Measurements from ENCODE around the gene EXOC8.
A peak's percentile ranks its signal among the peaks of the same experiment; 100 is the strongest.

EXOC8 gene

GRCh38 chr1:231338270-231339128, 847 bp upstream of the EXOC8 start, which contains the start of gene SPRTN:
TSS of gene SPRTN (plus strand) at chr1:231338293. CDS start at chr1:231338384, 91 bp downstream.
- DNase-seq, result peak; percentile 11 to 53 (median 44)
- H3K27me3 ChIP-seq (replicated peaks in 2 of 5; ENCODE audit: control insufficient read depth in 4 of 5, insufficient read depth in 5 of 5, low read length in 4 of 5), result no peaks in the 10 kb centered on the region
- WGBS (ENCODE audit: insufficient coverage), result 0% methylated on average over 22 of the region's 43 CpGs
- ChIA-PET POLR2A (no interaction called here), CTCF (interaction anchor here (1.1 to 2.3 kb wide), 4 partner anchors 11 to 23 kb away, joined by 3 to 16 read pairs (median 4); no protein-coding TSS in a partner anchor)
- H3K9me3 ChIP-seq (ENCODE audit: control extremely low read depth in 1 of 5, control insufficient read depth in 4 of 5, insufficient read depth in 2 of 5, low read depth in 1 of 5, low read length in 4 of 5), result no peaks in the 10 kb centered on the region
- H3K27ac ChIP-seq (ENCODE audit: insufficient read depth in 1 of 2, low read depth in 1 of 2, low read length in 2 of 2, poor library complexity in 1 of 2, severe bottlenecking in 2 of 2), result peak within 1 kb of the TSS; percentile 99
- H3K36me3 ChIP-seq (ENCODE audit: control insufficient read depth in 4 of 4, insufficient read depth in 4 of 4, low read length in 3 of 4), result peaks cover 2 to 13% (median 4%) of the 10 kb centered on the region in 4 experiments
- peak within 1 kb of the TSS; percentile 89 to 100 (median 99) for H3K4me3 ChIP-seq (ENCODE audit: control insufficient read depth in 1 of 7, extremely low read depth in 1 of 7, insufficient read depth in 4 of 7, low read depth in 2 of 7, low read length in 6 of 7)
- H3K4me1 ChIP-seq (ENCODE audit: control extremely low read depth in 1 of 4, control insufficient read depth in 4 of 4, insufficient read depth in 4 of 4, low read length in 3 of 4), result peaks cover 28 to 50% (median 44%) of the 10 kb centered on the region in 4 experiments

- H3K4me3 ChIP-seq (ENCODE audit: control insufficient read depth in 1 of 7, extremely low read depth in 1 of 7, insufficient read depth in 4 of 7, low read depth in 2 of 7, low read length in 6 of 7), result peak overlapping the region; percentile 89 to 100 (median 99)
These were observed 595 bp downstream of the EXOC8 start for GRCh38 chr1:231337043-231337471.

GRCh38 chr1:231335663-231336602, 1.7 kb downstream of the EXOC8 start:
- Histone ChIP-seq H3K4me1 (ENCODE audit: control extremely low read depth in 1 of 4, control insufficient read depth in 4 of 4, insufficient read depth in 4 of 4, low read length in 3 of 4) (peaks cover 28 to 52% (median 44%) of the 10 kb centered on the region in 4 experiments), H3K27me3 (replicated peaks in 2 of 5; ENCODE audit: control insufficient read depth in 4 of 5, insufficient read depth in 5 of 5, low read length in 4 of 5) (no peaks in the 10 kb centered on the region), H3K4me3 (ENCODE audit: control insufficient read depth in 1 of 7, extremely low read depth in 1 of 7, insufficient read depth in 4 of 7, low read depth in 2 of 7, low read length in 6 of 7) (peak overlapping the region in 6 of 7 experiments; percentile 89 to 100 (median 99)), H3K9me3 (ENCODE audit: control extremely low read depth in 1 of 5, control insufficient read depth in 4 of 5, insufficient read depth in 2 of 5, low read depth in 1 of 5, low read length in 4 of 5) (no peaks in the 10 kb centered on the region), H3K36me3 (ENCODE audit: control insufficient read depth in 4 of 4, insufficient read depth in 4 of 4, low read length in 3 of 4) (peaks cover 0 to 11% (median 2%) of the 10 kb centered on the region in 4 experiments), H3K27ac (ENCODE audit: insufficient read depth in 1 of 2, low read depth in 1 of 2, low read length in 2 of 2, poor library complexity in 1 of 2, severe bottlenecking in 2 of 2) (peak overlapping the region in 1 of 2 experiments; percentile 39)
- WGBS (ENCODE audit: insufficient coverage), result 94% methylated on average over 20 of the region's 21 CpGs
- DNase-seq, result no peak
- ChIA-PET POLR2A (no interaction called here), CTCF (interaction anchor here (0.8 to 1.3 kb wide), 5 partner anchors 8 to 266 kb away, joined by 3 to 5 read pairs (median 3); no protein-coding TSS in a partner anchor)

More at GRCh38 chr1:231337043-231337471, 595 bp downstream of the EXOC8 start:
- Histone ChIP-seq H3K9me3 (ENCODE audit: control extremely low read depth in 1 of 5, control insufficient read depth in 4 of 5, insufficient read depth in 2 of 5, low read depth in 1 of 5, low read length in 4 of 5) (no peaks in the 10 kb centered on the region), H3K36me3 (ENCODE audit: control insufficient read depth in 4 of 4, insufficient read depth in 4 of 4, low read length in 3 of 4) (peaks cover 2 to 11% (median 3%) of the 10 kb centered on the region in 4 experiments), H3K27me3 (replicated peaks in 2 of 5; ENCODE audit: control insufficient read depth in 4 of 5, insufficient read depth in 5 of 5, low read length in 4 of 5) (no peaks in the 10 kb centered on the region), H3K4me1 (ENCODE audit: control extremely low read depth in 1 of 4, control insufficient read depth in 4 of 4, insufficient read depth in 4 of 4, low read length in 3 of 4) (peaks cover 28 to 52% (median 44%) of the 10 kb centered on the region in 4 experiments), H3K27ac (ENCODE audit: insufficient read depth in 1 of 2, low read depth in 1 of 2, low read length in 2 of 2, poor library complexity in 1 of 2, severe bottlenecking in 2 of 2) (peak overlapping the region; percentile 99)
- ChIA-PET POLR2A (interaction anchor here (0.5 kb wide), 1 partner anchor 96 kb away, joined by 6 read pairs; no protein-coding TSS in a partner anchor), CTCF (interaction anchor here (0.8 to 1.3 kb wide), 3 partner anchors 9 to 265 kb away, joined by 3 to 5 read pairs (median 3); no protein-coding TSS in a partner anchor)
- DNase-seq, result no peak
- WGBS (ENCODE audit: insufficient coverage), result under 1% methylated on average over 32 of the region's 32 CpGs

- CTCF ChIA-PET, result interaction anchor here (1.2 to 1.3 kb wide), 2 partner anchors 19 to 550 kb away, joined by 3 to 7 read pairs; no protein-coding TSS in a partner anchor
- Histone ChIP-seq H3K27me3 (replicated peaks in 2 of 5; ENCODE audit: control insufficient read depth in 4 of 5, insufficient read depth in 5 of 5, low read length in 4 of 5) (no peaks in the 10 kb centered on the region), H3K36me3 (ENCODE audit: control insufficient read depth in 4 of 4, insufficient read depth in 4 of 4, low read length in 3 of 4) (peaks cover 0 to 11% (median 2%) of the 10 kb centered on the region in 4 experiments), H3K4me3 (ENCODE audit: control insufficient read depth in 1 of 7, extremely low read depth in 1 of 7, insufficient read depth in 4 of 7, low read depth in 2 of 7, low read length in 6 of 7) (peak overlapping the region in 2 of 7 experiments; percentile 31 to 89), H3K27ac (ENCODE audit: insufficient read depth in 1 of 2, low read depth in 1 of 2, low read length in 2 of 2, poor library complexity in 1 of 2, severe bottlenecking in 2 of 2) (no peak overlapping the region), H3K9me3 (ENCODE audit: control extremely low read depth in 1 of 5, control insufficient read depth in 4 of 5, insufficient read depth in 2 of 5, low read depth in 1 of 5, low read length in 4 of 5) (no peaks in the 10 kb centered on the region), H3K4me1 (ENCODE audit: control extremely low read depth in 1 of 4, control insufficient read depth in 4 of 4, insufficient read depth in 4 of 4, low read length in 3 of 4) (peaks cover 28 to 52% (median 44%) of the 10 kb centered on the region in 4 experiments)
- DNase-seq, result no peak
- WGBS (ENCODE audit: insufficient coverage), result 100% methylated on average over 1 of the region's 6 CpGs
- POLR2A ChIA-PET, result no interaction called here
These were observed 2.7 kb downstream of the EXOC8 start for GRCh38 chr1:231334952-231335351.

GRCh38 chr1:231334079-231334666, 3.5 kb downstream of the EXOC8 start:
- peak overlapping the region in 4 of 7 experiments; percentile 2 to 45 (median 4) for H3K4me3 ChIP-seq (ENCODE audit: control insufficient read depth in 1 of 7, extremely low read depth in 1 of 7, insufficient read depth in 4 of 7, low read depth in 2 of 7, low read length in 6 of 7)

GRCh38 chr1:231332761-231333160, 4.9 kb downstream of the EXOC8 start:
- Histone ChIP-seq H3K4me3 (ENCODE audit: control insufficient read depth in 1 of 7, extremely low read depth in 1 of 7, insufficient read depth in 4 of 7, low read depth in 2 of 7, low read length in 6 of 7) (no peak overlapping the region), H3K9me3 (ENCODE audit: control extremely low read depth in 1 of 5, control insufficient read depth in 4 of 5, insufficient read depth in 2 of 5, low read depth in 1 of 5, low read length in 4 of 5) (no peaks in the 10 kb centered on the region), H3K36me3 (ENCODE audit: control insufficient read depth in 4 of 4, insufficient read depth in 4 of 4, low read length in 3 of 4) (peaks cover 0 to 11% (median 2%) of the 10 kb centered on the region in 4 experiments), H3K4me1 (ENCODE audit: control extremely low read depth in 1 of 4, control insufficient read depth in 4 of 4, insufficient read depth in 4 of 4, low read length in 3 of 4) (peaks cover 23 to 37% (median 32%) of the 10 kb centered on the region in 4 experiments), H3K27me3 (replicated peaks in 2 of 5; ENCODE audit: control insufficient read depth in 4 of 5, insufficient read depth in 5 of 5, low read length in 4 of 5) (no peaks in the 10 kb centered on the region), H3K27ac (ENCODE audit: insufficient read depth in 1 of 2, low read depth in 1 of 2, low read length in 2 of 2, poor library complexity in 1 of 2, severe bottlenecking in 2 of 2) (no peak overlapping the region)
- WGBS (ENCODE audit: insufficient coverage), result no CpG with 5 or more reads among the region's 1 CpG
- ChIA-PET POLR2A (no interaction called here), CTCF (interaction anchor here (1.4 kb wide), 1 partner anchor 19 kb away, joined by 5 read pairs; no protein-coding TSS in a partner anchor)
- DNase-seq, result no peak

More at GRCh38 chr1:231334079-231334666, 3.5 kb downstream of the EXOC8 start:
- Histone ChIP-seq H3K9me3 (ENCODE audit: control extremely low read depth in 1 of 5, control insufficient read depth in 4 of 5, insufficient read depth in 2 of 5, low read depth in 1 of 5, low read length in 4 of 5) (no peaks in the 10 kb centered on the region), H3K27me3 (replicated peaks in 2 of 5; ENCODE audit: control insufficient read depth in 4 of 5, insufficient read depth in 5 of 5, low read length in 4 of 5) (no peaks in the 10 kb centered on the region), H3K36me3 (ENCODE audit: control insufficient read depth in 4 of 4, insufficient read depth in 4 of 4, low read length in 3 of 4) (peaks cover 0 to 11% (median 2%) of the 10 kb centered on the region in 4 experiments), H3K4me1 (ENCODE audit: control extremely low read depth in 1 of 4, control insufficient read depth in 4 of 4, insufficient read depth in 4 of 4, low read length in 3 of 4) (peaks cover 24 to 45% (median 39%) of the 10 kb centered on the region in 4 experiments), H3K27ac (ENCODE audit: insufficient read depth in 1 of 2, low read depth in 1 of 2, low read length in 2 of 2, poor library complexity in 1 of 2, severe bottlenecking in 2 of 2) (no peak overlapping the region)
- ChIA-PET POLR2A (no interaction called here), CTCF (interaction anchor here (1.2 to 1.3 kb wide), 3 partner anchors 19 to 551 kb away, joined by 3 to 7 read pairs (median 3); no protein-coding TSS in a partner anchor)
- WGBS (ENCODE audit: insufficient coverage), result 80% methylated on average over 1 of the region's 1 CpG
- DNase-seq, result no peak

All from common myeloid progenitor, CD34-positive (primary cell).